Tibial nerve (tissue), 4 donors: ENCODE data around the gene FANCC. TPM values are rescaled to one million over a fixed set of nuclear protein-coding genes. Genes with fewer than 3 reads are reported as not detected.

Experiments used
- DNase-seq, 2 donors: peaks; one replicate each; pipeline ENCODE4 v3.0.0-alpha.2; 2019; ENCODE audit warnings: low spot score in 2 of 2
- H3K27ac ChIP-seq, 4 donors: fragments of 200-600 bp; sonication (generic) in 3 of 4; one replicate each; pipeline ENCODE4 v1.5.1; 2017 to 2019; ENCODE audit warnings: mild to moderate bottlenecking in 1 of 4
- H3K27me3 ChIP-seq, 2 donors: fragments of 200-600 bp; sonication (generic) in 1 of 2; one replicate each; pipeline versions ENCODE4 v1.5.1 to v1.6.0; 2017 to 2019
- H3K36me3 ChIP-seq, 3 donors: fragments of 200-600 bp; sonication (generic); one replicate each; pipeline ENCODE4 v1.5.1; 2018 to 2019
- H3K4me1 ChIP-seq, 4 donors: fragments of 200-600 bp; sonication (generic) in 3 of 4; one replicate each; pipeline ENCODE4 v1.5.1; 2017 to 2019
- H3K4me3 ChIP-seq, 4 donors: fragments of 200-600 bp; sonication (generic) in 3 of 4; one replicate each; pipeline ENCODE4 v1.5.1; 2017 to 2019; ENCODE audit warnings: mild to moderate bottlenecking in 1 of 4, moderate library complexity in 1 of 4
- H3K9me3 ChIP-seq, 4 donors: fragments of 200-600 bp; sonication (generic) in 3 of 4; one replicate each; pipeline ENCODE4 v1.5.1; 2017 to 2019
- CTCF ChIP-seq, 5 experiments: fragments of 200-600 bp in 3 of 5; fragments of 450-650 bp in 2 of 5; sonication (generic) in 3 of 5; IDR thresholded peaks; one replicate each; pipeline ENCODE4 v1.5.1; 2016 to 2019; ENCODE audit warnings: antibody characterized with exemption in 5 of 5, mild to moderate bottlenecking in 3 of 5, moderate library complexity in 2 of 5
- EP300 ChIP-seq, 2 donors: sonication (generic); formaldehyde crosslinking; IDR thresholded peaks; one replicate each; pipeline ENCODE4 v1.6.1; 2017; ENCODE audit warnings: antibody characterized with exemption in 2 of 2, mild to moderate bottlenecking in 1 of 2
- POLR2A ChIP-seq, 2 donors: fragments of 450-650 bp; IDR thresholded peaks; one replicate each; pipeline ENCODE4 v1.6.1; 2017; ENCODE audit warnings: antibody characterized with exemption in 2 of 2, mild to moderate bottlenecking in 2 of 2, moderate library complexity in 2 of 2
- WGBS, 2 donors: methylation state at CpG; one replicate each; pipeline ENCODE4 v1.1.5; 2018; 5-methylcytosine and 5-hydroxymethylcytosine counted together
- total RNA-seq, 4 donors: library from RNA; depleted of rRNA; stranded (reverse); fragments of >200 nt; gene quantifications; one replicate each; pipeline ENCODE4 v1.1.0, GENCODE V29; 2016

FANCC gene
- total RNA-seq, 4 donors from 2014 or later, result 6.5 to 12.6 (median 10.2) TPM

GRCh38 chr9:95171596-95171995 is 145.9 kb downstream of the FANCC start:
- peak overlapping the region in 1 of 4 donors; percentile 13 for H3K27ac ChIP-seq
- peaks cover 0 to 8% (median 0%) of the 10 kb centered on the region in 3 donors for H3K36me3 ChIP-seq
- H3K9me3 ChIP-seq, result peaks cover 0 to 4% (median 0%) of the 10 kb centered on the region in 4 donors
- H3K4me1 ChIP-seq, result peaks cover 0 to 9% (median 0%) of the 10 kb centered on the region in 4 donors
- 63 to 82% methylated on average over 1 of the region's 1 CpG for WGBS, 2 donors
- no peaks in the 10 kb centered on the region for H3K27me3 ChIP-seq
- H3K4me3 ChIP-seq, result no peak overlapping the region
- DNase-seq, result no peak
- TF ChIP-seq POLR2A (IDR thresholded peaks at IDR 0.05) (no peak), CTCF (IDR thresholded peaks at IDR 0.05) (no peak), EP300 (IDR thresholded peaks at IDR 0.05) (no peak)

GRCh38 chr9:95171001-95171400 is 146.5 kb downstream of the FANCC start:
- peaks cover 0 to 9% (median 0%) of the 10 kb centered on the region in 4 donors for H3K4me1 ChIP-seq
- H3K9me3 ChIP-seq, result peaks cover 0 to 4% (median 0%) of the 10 kb centered on the region in 4 donors
- H3K4me3 ChIP-seq, result no peak overlapping the region
- TF ChIP-seq POLR2A (IDR thresholded peaks at IDR 0.05), result no peak
- DNase-seq, result no peak
- WGBS, 2 donors, result 43 to 50% methylated on average over 4 of the region's 4 CpGs
- H3K27me3 ChIP-seq, result no peaks in the 10 kb centered on the region
- peak overlapping the region in 1 of 4 donors; percentile 13 for H3K27ac ChIP-seq
- peaks cover 0 to 8% (median 0%) of the 10 kb centered on the region in 3 donors for H3K36me3 ChIP-seq

GRCh38 chr9:95167998-95168397 is 149.5 kb downstream of the FANCC start:
- Histone ChIP-seq H3K4me3 (no peak overlapping the region), H3K27ac (no peak overlapping the region), H3K9me3 (peaks cover 0 to 8% (median 3%) of the 10 kb centered on the region in 4 donors), H3K4me1 (peaks cover 0 to 9% (median 0%) of the 10 kb centered on the region in 4 donors), H3K36me3 (peaks cover 0 to 8% (median 0%) of the 10 kb centered on the region in 3 donors), H3K27me3 (no peaks in the 10 kb centered on the region)
- peak in 1 of 2 donors; percentile 88 for DNase-seq
- TF ChIP-seq CTCF (IDR thresholded peaks at IDR 0.05), result peak; percentile 50 to 63 (median 56)
- TF ChIP-seq EP300 (IDR thresholded peaks at IDR 0.05), result no peak
- TF ChIP-seq POLR2A (IDR thresholded peaks at IDR 0.05), result no peak
- WGBS, 2 donors, result 61 to 62% methylated on average over 4 of the region's 4 CpGs

- peaks cover 0 to 9% (median 3%) of the 10 kb centered on the region in 4 donors for H3K9me3 ChIP-seq
- 69 to 75% methylated on average over 1 of the region's 1 CpG for WGBS, 2 donors
- H3K36me3 ChIP-seq, result peaks cover 0 to 13% (median 0%) of the 10 kb centered on the region in 3 donors
- no peaks in the 10 kb centered on the region for H3K27me3 ChIP-seq
- H3K27ac ChIP-seq, result no peak overlapping the region
- DNase-seq, result no peak
- H3K4me1 ChIP-seq, result no peaks in the 10 kb centered on the region
- H3K4me3 ChIP-seq, result no peak overlapping the region
- no peak for TF ChIP-seq EP300 (IDR thresholded peaks at IDR 0.05)
- no peak for TF ChIP-seq POLR2A (IDR thresholded peaks at IDR 0.05)
- TF ChIP-seq CTCF (IDR thresholded peaks at IDR 0.05), result no peak
Measured at GRCh38 chr9:95165004-95165403, 152.5 kb downstream of the FANCC start.

GRCh38 chr9:95157481-95158151 is 159.9 kb downstream of the FANCC start:
- no peak overlapping the region for H3K4me3 ChIP-seq
- H3K9me3 ChIP-seq, result no peaks in the 10 kb centered on the region
- WGBS, 2 donors, result 70 to 71% methylated on average over 7 of the region's 7 CpGs
- DNase-seq, result peak in 1 of 2 donors; percentile 82
- no peaks in the 10 kb centered on the region for H3K27me3 ChIP-seq
- peaks cover 0 to 16% (median 0%) of the 10 kb centered on the region in 4 donors for H3K4me1 ChIP-seq
- peak overlapping the region in 1 of 4 donors; percentile 18 for H3K27ac ChIP-seq
- TF ChIP-seq POLR2A (IDR thresholded peaks at IDR 0.05), result no peak
- TF ChIP-seq EP300 (IDR thresholded peaks at IDR 0.05), result peak in 1 of 2 donors; percentile 86
- H3K36me3 ChIP-seq, result peaks cover 0 to 5% (median 0%) of the 10 kb centered on the region in 3 donors

- no peak for TF ChIP-seq EP300 (IDR thresholded peaks at IDR 0.05)
- TF ChIP-seq POLR2A (IDR thresholded peaks at IDR 0.05), result no peak
- TF ChIP-seq CTCF (IDR thresholded peaks at IDR 0.05), result no peak
- Histone ChIP-seq H3K27me3 (no peaks in the 10 kb centered on the region), H3K4me3 (no peak overlapping the region), H3K27ac (no peak overlapping the region), H3K9me3 (no peaks in the 10 kb centered on the region), H3K4me1 (peaks cover 0 to 16% (median 0%) of the 10 kb centered on the region in 4 donors), H3K36me3 (peaks cover 0 to 2% (median 0%) of the 10 kb centered on the region in 3 donors)
- no peak for DNase-seq
- 96 to 98% methylated on average over 2 of the region's 2 CpGs for WGBS, 2 donors
Measured at GRCh38 chr9:95156074-95156473, 161.4 kb downstream of the FANCC start.
